HEK293 (cell line): Measurements from ENCODE around the gene DDIT4.

ENCODE experiments used
- GFI1B ChIP-seq: fragments of 450-650 bp; formaldehyde crosslinking; IDR thresholded peaks from 2 replicates; pipeline ENCODE4 v1.5.1; 2016; ENCODE audit warnings: missing biosample characterization, missing genetic modification characterization
- MEIS1 ChIP-seq: sonication (generic); formaldehyde crosslinking; IDR thresholded peaks from 2 replicates; pipeline ENCODE4 v1.8.1; 2022; ENCODE audit warnings: missing genetic modification reagents, mild to moderate bottlenecking, borderline replicate concordance
- MYNN ChIP-seq: fragments of 450-650 bp; formaldehyde crosslinking; IDR thresholded peaks from 2 replicates; pipeline ENCODE4 v1.5.1; 2016; ENCODE audit warnings: missing biosample characterization, missing genetic modification characterization, borderline replicate concordance
- RBAK ChIP-seq: fragments of 450-650 bp; formaldehyde crosslinking; IDR thresholded peaks from 2 replicates; pipeline ENCODE4 v1.5.1; 2016; ENCODE audit warnings: missing biosample characterization, missing genetic modification characterization
- TSHZ1 ChIP-seq: fragments of 450-650 bp; formaldehyde crosslinking; IDR thresholded peaks from 2 replicates; pipeline ENCODE4 v1.5.1; 2016; ENCODE audit warnings: missing biosample characterization, missing genetic modification characterization, borderline replicate concordance
- WT1 ChIP-seq: fragments of 450-650 bp; formaldehyde crosslinking; IDR thresholded peaks from 2 replicates; pipeline ENCODE4 v1.5.1; 2016; ENCODE audit warnings: missing biosample characterization, missing genetic modification characterization
- YY2 ChIP-seq: fragments of 450-650 bp; formaldehyde crosslinking; IDR thresholded peaks from 2 replicates; pipeline ENCODE4 v1.5.1; 2016; ENCODE audit warnings: missing biosample characterization, missing genetic modification characterization
- ZBTB17 ChIP-seq: fragments of 450-650 bp; formaldehyde crosslinking; IDR thresholded peaks from 2 replicates; pipeline ENCODE4 v1.5.1; 2016; ENCODE audit warnings: missing biosample characterization, missing genetic modification characterization
- ZBTB26 ChIP-seq: fragments of 450-650 bp; formaldehyde crosslinking; optimal IDR thresholded peaks from 2 replicates; pipeline ENCODE3; 2016; ENCODE audit warnings: missing biosample characterization, mild to moderate bottlenecking, missing genetic modification characterization
- ZBTB8A ChIP-seq: fragments of 450-650 bp; formaldehyde crosslinking; IDR thresholded peaks from 2 replicates; pipeline ENCODE4 v1.5.1; 2016; ENCODE audit warnings: missing biosample characterization, missing genetic modification characterization
- ZFHX2 ChIP-seq: fragments of 450-650 bp; formaldehyde crosslinking; conservative IDR thresholded peaks from 2 replicates; pipeline ENCODE4 v1.5.1; 2016; ENCODE audit warnings: missing biosample characterization, missing genetic modification characterization
- ZNF114 ChIP-seq: fragments of 450-650 bp; formaldehyde crosslinking; IDR thresholded peaks from 2 replicates; pipeline ENCODE4 v1.5.0; 2017; ENCODE audit warnings: missing biosample characterization, missing genetic modification characterization
- ZNF133 ChIP-seq: fragments of 450-650 bp; formaldehyde crosslinking; IDR thresholded peaks from 2 replicates; pipeline ENCODE4 v1.5.1; 2016; ENCODE audit warnings: missing biosample characterization, missing genetic modification characterization
- ZNF146 ChIP-seq: fragments of 450-650 bp; formaldehyde crosslinking; IDR thresholded peaks from 2 replicates; pipeline ENCODE4 v1.5.1; 2016; ENCODE audit warnings: missing biosample characterization, missing genetic modification characterization
- ZNF23 ChIP-seq: fragments of 450-650 bp; formaldehyde crosslinking; IDR thresholded peaks from 2 replicates; pipeline ENCODE4 v1.5.1; 2016; ENCODE audit warnings: missing biosample characterization, missing genetic modification characterization, borderline replicate concordance
- ZNF239 ChIP-seq: fragments of 450-650 bp; formaldehyde crosslinking; IDR thresholded peaks from 2 replicates; pipeline ENCODE4 v1.5.1; 2016; ENCODE audit warnings: missing biosample characterization, missing genetic modification characterization
- ZNF302 ChIP-seq: fragments of 450-650 bp; formaldehyde crosslinking; IDR thresholded peaks from 2 replicates; pipeline ENCODE4 v1.5.1; 2016; ENCODE audit warnings: missing biosample characterization, missing genetic modification characterization, low read depth
- ZNF324 ChIP-seq: fragments of 450-650 bp; formaldehyde crosslinking; IDR thresholded peaks from 2 replicates; pipeline ENCODE4 v1.5.1; 2016; ENCODE audit warnings: missing biosample characterization, missing genetic modification characterization
- ZNF391 ChIP-seq: fragments of 450-650 bp; formaldehyde crosslinking; IDR thresholded peaks from 2 replicates; pipeline ENCODE4 v1.5.1; 2016; ENCODE audit warnings: low read depth, missing biosample characterization, missing genetic modification characterization, borderline replicate concordance
- ZNF423 ChIP-seq: fragments of 450-650 bp; formaldehyde crosslinking; IDR thresholded peaks from 2 replicates; pipeline ENCODE4 v1.5.1; 2016; ENCODE audit warnings: missing biosample characterization, missing genetic modification characterization
- ZNF544 ChIP-seq: fragments of 450-650 bp; formaldehyde crosslinking; IDR thresholded peaks from 2 replicates; pipeline ENCODE4 v1.5.0; 2017; ENCODE audit warnings: missing biosample characterization, missing genetic modification characterization
- ZNF600 ChIP-seq: fragments of 450-650 bp; formaldehyde crosslinking; IDR thresholded peaks from 2 replicates; pipeline ENCODE4 v1.5.1; 2016; ENCODE audit warnings: missing biosample characterization, missing genetic modification characterization
- ZNF629 ChIP-seq: fragments of 450-650 bp; formaldehyde crosslinking; IDR thresholded peaks from 2 replicates; pipeline ENCODE4 v1.5.1; 2017; ENCODE audit warnings: missing biosample characterization, missing genetic modification characterization
- ZNF639 ChIP-seq: fragments of 450-650 bp; formaldehyde crosslinking; IDR thresholded peaks from 2 replicates; pipeline ENCODE4 v1.5.1; 2016; ENCODE audit warnings: missing biosample characterization, missing genetic modification characterization
- ZNF677 ChIP-seq: fragments of 450-650 bp; IDR thresholded peaks from 2 replicates; pipeline ENCODE4 v1.5.0; 2018; ENCODE audit warnings: missing biosample characterization, mild to moderate bottlenecking, missing genetic modification characterization, moderate library complexity
- ZNF692 ChIP-seq: fragments of 450-650 bp; formaldehyde crosslinking; IDR thresholded peaks from 2 replicates; pipeline ENCODE4 v1.5.1; 2016; ENCODE audit warnings: missing biosample characterization, missing genetic modification characterization
- ZNF747 ChIP-seq: fragments of 450-650 bp; formaldehyde crosslinking; IDR thresholded peaks from 2 replicates; pipeline ENCODE4 v1.5.1; 2016; ENCODE audit warnings: missing biosample characterization, missing genetic modification characterization
- ZNF792 ChIP-seq: fragments of 450-650 bp; formaldehyde crosslinking; IDR thresholded peaks from 2 replicates; pipeline ENCODE4 v1.5.1; 2016; ENCODE audit warnings: missing biosample characterization, missing genetic modification characterization
- TF ChIP-seq, protein P1 (sequence below): fragments of 450-650 bp; IDR thresholded peaks from 2 replicates; pipeline ENCODE4 v1.5.1; 2018; ENCODE audit warnings: missing biosample characterization, missing genetic modification characterization

The DDIT4 gene

DNA sequence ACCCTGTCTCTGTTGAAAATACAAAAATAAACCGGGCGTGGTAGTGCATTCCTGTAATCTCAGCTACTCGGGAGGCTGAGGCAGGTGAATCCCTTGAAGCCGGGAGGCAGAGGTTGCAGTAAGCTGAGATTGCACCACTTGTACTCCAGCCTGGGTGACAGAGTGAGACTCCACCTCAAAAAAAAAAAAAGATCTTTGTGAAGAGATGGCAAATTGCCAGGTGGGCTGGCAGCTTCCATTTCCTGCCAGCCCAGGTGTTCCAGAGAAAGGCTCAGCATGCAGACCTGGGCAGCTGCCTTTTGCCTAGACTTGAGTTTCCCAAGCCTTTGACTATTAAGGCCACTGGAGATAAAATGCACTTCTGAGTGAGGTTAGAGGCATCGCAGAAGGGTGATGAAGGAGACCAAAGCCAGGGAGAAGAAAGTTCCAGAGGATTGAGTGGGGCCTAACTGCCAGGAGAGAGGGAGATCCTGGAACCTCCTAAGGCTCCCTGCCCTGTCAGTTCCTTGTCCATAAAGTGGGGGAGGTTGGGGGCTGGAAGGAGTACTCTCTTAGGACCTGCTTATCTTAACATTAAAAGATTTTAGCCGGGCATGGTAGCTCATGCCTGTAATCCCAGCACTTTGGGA is 10.0 kb upstream of the DDIT4 start (continued):
- peak; percentile 46; the same call in 1 of the 2 replicates for TF ChIP-seq ZBTB17 (tag by site-specific recombination)
- TF ChIP-seq ZNF239 (tag by site-specific recombination) = no peak
- TF ChIP-seq ZNF302 (tag by site-specific recombination) = no peak
- TF ChIP-seq RBAK = no peak
- TF ChIP-seq TSHZ1 (tag by site-specific recombination) = no peak
- no peak for TF ChIP-seq ZBTB26
- TF ChIP-seq YY2 (tag by site-specific recombination) = no peak
- no peak for TF ChIP-seq ZNF629 (tag by site-specific recombination)
- no peak for TF ChIP-seq ZNF324 (tag by site-specific recombination)
- peak; percentile 51; the same call in 1 of the 2 replicates for TF ChIP-seq GFI1B
- TF ChIP-seq, protein P1, sequence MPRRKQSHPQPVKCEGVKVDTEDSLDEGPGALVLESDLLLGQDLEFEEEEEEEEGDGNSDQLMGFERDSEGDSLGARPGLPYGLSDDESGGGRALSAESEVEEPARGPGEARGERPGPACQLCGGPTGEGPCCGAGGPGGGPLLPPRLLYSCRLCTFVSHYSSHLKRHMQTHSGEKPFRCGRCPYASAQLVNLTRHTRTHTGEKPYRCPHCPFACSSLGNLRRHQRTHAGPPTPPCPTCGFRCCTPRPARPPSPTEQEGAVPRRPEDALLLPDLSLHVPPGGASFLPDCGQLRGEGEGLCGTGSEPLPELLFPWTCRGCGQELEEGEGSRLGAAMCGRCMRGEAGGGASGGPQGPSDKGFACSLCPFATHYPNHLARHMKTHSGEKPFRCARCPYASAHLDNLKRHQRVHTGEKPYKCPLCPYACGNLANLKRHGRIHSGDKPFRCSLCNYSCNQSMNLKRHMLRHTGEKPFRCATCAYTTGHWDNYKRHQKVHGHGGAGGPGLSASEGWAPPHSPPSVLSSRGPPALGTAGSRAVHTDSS = 0 out of 2 replicates have a peak, but pooled peaks have one; percentile 8
- TF ChIP-seq ZNF114 = no peak
- peak; percentile 39; the same call in 1 of the 2 replicates for TF ChIP-seq ZBTB8A
- TF ChIP-seq ZNF544 (tag by site-specific recombination) = no peak
- TF ChIP-seq ZNF677 (tag by site-specific recombination) = no peak
- no peak for TF ChIP-seq ZNF792 (tag by site-specific recombination)
- no peak for TF ChIP-seq ZNF146 (tag by site-specific recombination)
- no peak for TF ChIP-seq ZNF692 (tag by site-specific recombination)
- no peak for TF ChIP-seq ZNF423 (tag by site-specific recombination)
- TF ChIP-seq ZNF391 (tag by site-specific recombination) = no peak
- no peak for TF ChIP-seq ZFHX2 (tag by site-specific recombination)
- TF ChIP-seq ZNF133 (tag by site-specific recombination) = peak; percentile 88
- TF ChIP-seq MEIS1 = no peak
- TF ChIP-seq MYNN (tag by site-specific recombination) = no peak
- no peak for TF ChIP-seq ZNF747
- no peak for TF ChIP-seq ZNF639 (tag by site-specific recombination)
- TF ChIP-seq ZNF600 (tag by site-specific recombination) = peak; percentile 51; the same call in 1 of the 2 replicates
- no peak for TF ChIP-seq WT1
- no peak for TF ChIP-seq ZNF23
